Muscle of leg (tissue), 9 donors: ENCODE measurements around the gene PHF10. TPM values are rescaled to one million over a fixed set of nuclear protein-coding genes. Genes with fewer than 3 reads are reported as not detected.

Source experiments
- polyA plus RNA-seq, 8 donors: library from polyadenylated mRNA; unstranded; fragments of 120-200 nt; gene quantifications; one replicate each; pipeline versions ENCODE4 v1.2.1 to v1.2.3, GENCODE V29; 2013; ENCODE audit warnings: inconsistent platforms in 1 of 8, low replicate concordance in 1 of 8; ENCODE audit not compliant: insufficient read length in 8 of 8, insufficient read depth in 1 of 8
- total RNA-seq: library from RNA; stranded (reverse); fragments of 120-200 nt; gene quantifications from one replicate; pipeline ENCODE4 v1.2.4, GENCODE V29; 2013

Gene PHF10
- total and polyA plus RNA-seq, 9 donors = 32.5 to 82.4 (median 73.0) TPM

Other genes starting within 250 kb of the PHF10 start
- 21.5 TPM for gene WDR27, start 22.5 kb downstream of the PHF10 start, total RNA-seq
- 10 to 100 TPM; 25.0 to 49.4 (median 30.4) TPM for gene WDR27, start 22.5 kb downstream of the PHF10 start, polyA plus RNA-seq
- gene C6orf120, start 22.4 kb downstream of the PHF10 start, total RNA-seq = 29.8 TPM
- gene C6orf120, start 22.4 kb downstream of the PHF10 start, polyA plus RNA-seq = 10 to 100 TPM; 24.3 to 41.6 (median 33.5) TPM
- gene DYNLT2, start 27.1 kb upstream of the PHF10 start, total RNA-seq = 3.1 TPM
- 1 to 10 TPM; 2.3 to 4.0 (median 2.9) TPM for gene DYNLT2, start 27.1 kb upstream of the PHF10 start, polyA plus RNA-seq
- 22.4 TPM for gene ERMARD, start 27.1 kb upstream of the PHF10 start, total RNA-seq
- gene ERMARD, start 27.1 kb upstream of the PHF10 start, polyA plus RNA-seq = 10 to 100 TPM; 14.9 to 27.7 (median 18.5) TPM